Nephron progenitor cell (in vitro differentiated cells): ENCODE measurements around the gene PTRHD1.
A peak's percentile ranks its signal among the peaks of the same experiment; 100 is the strongest.

ENCODE experiments used
- DNase-seq: peaks from one replicate; pipeline ENCODE4 v3.0.0; 2021
- H3K27ac Mint-ChIP-seq: 2 replicates; pipeline ENCODE4 v1.8.0; 2021; ENCODE audit warnings: mild to moderate bottlenecking, moderate library complexity, mixed read lengths
- H3K27me3 Mint-ChIP-seq: 2 replicates; pipeline ENCODE4 v1.8.0; 2021; ENCODE audit warnings: mild to moderate bottlenecking, low read depth, mixed read lengths; ENCODE audit not compliant: poor library complexity
- H3K36me3 Mint-ChIP-seq: 2 replicates; pipeline ENCODE4 v1.8.0; 2021; ENCODE audit warnings: low read depth, mixed read lengths
- H3K4me1 Mint-ChIP-seq: 2 replicates; pipeline ENCODE4 v1.8.0; 2021; ENCODE audit warnings: mixed read lengths
- H3K4me3 Mint-ChIP-seq: 2 replicates; pipeline ENCODE4 v1.8.0; 2021; ENCODE audit warnings: mild to moderate bottlenecking, moderate library complexity, mixed read lengths
- H3K9me3 Mint-ChIP-seq: 2 replicates; pipeline ENCODE4 v1.8.0; 2021; ENCODE audit warnings: mild to moderate bottlenecking, moderate library complexity, mixed read lengths
- TF ChIP-seq, protein P1 (sequence below): fragments of 200-600 bp; sonication (generic); IDR thresholded peaks from 2 replicates; pipeline ENCODE4 v1.5.0; 2021; ENCODE audit warnings: antibody characterized with exemption

Gene PTRHD1

DNA sequence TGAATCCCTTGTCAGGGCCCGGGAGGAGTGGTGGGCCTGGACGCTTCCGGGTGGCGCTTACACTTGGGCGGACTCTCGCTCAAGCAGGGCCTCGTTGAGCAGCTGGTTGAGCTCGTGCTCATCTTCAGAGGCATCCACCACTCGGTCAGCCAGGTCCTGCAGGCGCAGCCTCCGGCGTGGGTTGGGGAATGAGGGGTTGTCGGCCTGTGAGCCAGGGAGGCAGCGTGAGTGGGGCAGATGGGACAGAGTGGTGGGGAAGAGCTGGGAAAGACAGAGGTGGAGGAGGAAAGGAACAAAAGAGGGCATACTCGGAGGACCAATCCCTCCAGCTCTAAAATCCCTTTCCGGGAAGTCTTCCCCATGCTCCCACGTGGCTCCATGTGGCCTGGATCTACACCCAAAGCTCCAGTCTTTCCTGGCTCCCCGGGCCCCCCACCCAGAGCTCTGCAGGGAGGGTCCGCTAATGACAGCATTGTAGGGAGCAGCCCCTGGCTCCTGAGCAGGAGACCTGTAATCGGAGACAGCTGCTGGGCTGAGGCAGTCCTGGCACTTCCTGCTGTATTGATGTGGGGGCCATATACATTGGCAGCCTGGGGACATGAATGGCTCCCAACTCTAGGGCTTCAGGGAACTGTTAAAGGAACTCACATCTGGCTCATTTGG lies 41.7 kb upstream of the PTRHD1 start:
- Mint-ChIP-seq H3K9me3 (no peaks in the 10 kb centered on the region), H3K36me3 (peaks cover 32% of the 10 kb centered on the region), H3K4me3 (no peak overlapping the region), H3K27me3 (peaks cover 3% of the 10 kb centered on the region), H3K27ac (peak overlapping the region; percentile 39), H3K4me1 (peaks cover 45% of the 10 kb centered on the region)
- no peak for DNase-seq
- TF ChIP-seq, protein P1, sequence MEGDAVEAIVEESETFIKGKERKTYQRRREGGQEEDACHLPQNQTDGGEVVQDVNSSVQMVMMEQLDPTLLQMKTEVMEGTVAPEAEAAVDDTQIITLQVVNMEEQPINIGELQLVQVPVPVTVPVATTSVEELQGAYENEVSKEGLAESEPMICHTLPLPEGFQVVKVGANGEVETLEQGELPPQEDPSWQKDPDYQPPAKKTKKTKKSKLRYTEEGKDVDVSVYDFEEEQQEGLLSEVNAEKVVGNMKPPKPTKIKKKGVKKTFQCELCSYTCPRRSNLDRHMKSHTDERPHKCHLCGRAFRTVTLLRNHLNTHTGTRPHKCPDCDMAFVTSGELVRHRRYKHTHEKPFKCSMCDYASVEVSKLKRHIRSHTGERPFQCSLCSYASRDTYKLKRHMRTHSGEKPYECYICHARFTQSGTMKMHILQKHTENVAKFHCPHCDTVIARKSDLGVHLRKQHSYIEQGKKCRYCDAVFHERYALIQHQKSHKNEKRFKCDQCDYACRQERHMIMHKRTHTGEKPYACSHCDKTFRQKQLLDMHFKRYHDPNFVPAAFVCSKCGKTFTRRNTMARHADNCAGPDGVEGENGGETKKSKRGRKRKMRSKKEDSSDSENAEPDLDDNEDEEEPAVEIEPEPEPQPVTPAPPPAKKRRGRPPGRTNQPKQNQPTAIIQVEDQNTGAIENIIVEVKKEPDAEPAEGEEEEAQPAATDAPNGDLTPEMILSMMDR: no peak

DNA sequence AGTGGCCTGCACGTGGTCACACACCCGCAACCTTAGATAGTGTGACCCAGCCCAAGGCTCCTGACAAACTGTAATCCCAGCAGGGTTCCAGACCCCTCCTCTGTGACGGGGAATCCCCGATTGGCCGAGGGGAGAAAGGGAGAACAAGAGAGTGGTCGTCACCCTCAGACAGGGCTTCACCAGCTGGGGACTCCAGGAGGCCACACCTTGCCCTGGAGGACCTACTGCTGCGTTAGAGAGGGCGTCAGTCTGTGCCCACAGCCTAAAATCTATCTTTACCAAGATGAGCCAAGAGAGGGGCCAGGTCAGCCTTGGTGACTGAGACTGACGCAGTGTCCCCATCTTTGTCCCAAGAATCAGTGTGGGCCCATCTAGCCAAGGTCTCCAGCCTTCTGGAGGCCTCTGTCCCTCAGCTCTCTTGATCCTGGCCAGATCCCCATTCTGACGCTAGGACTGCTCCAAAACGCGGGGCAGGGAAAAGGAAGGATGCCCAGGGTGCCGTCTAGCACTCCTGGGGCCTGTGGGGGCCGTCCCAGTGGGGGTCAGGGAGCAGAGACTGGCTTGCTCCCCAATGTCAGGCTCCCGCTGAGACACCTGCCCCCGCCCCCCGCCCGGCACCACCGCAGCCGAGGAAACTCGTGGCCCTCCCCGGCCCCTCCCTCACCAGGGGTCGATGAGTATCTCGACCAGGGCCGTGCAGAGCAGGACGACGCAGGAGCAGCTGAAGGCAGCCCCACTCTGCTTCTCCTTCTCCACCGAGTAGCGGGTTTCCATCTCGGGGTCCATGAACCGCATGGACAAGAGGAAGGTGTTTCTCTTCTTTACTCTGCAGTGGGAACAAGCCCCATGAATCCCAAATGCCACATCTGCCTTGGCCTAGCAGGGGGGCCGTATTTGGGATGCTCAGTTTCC lies 40.9 kb upstream of the PTRHD1 start:
- H3K27ac Mint-ChIP-seq: peak overlapping the region; percentile 98
- DNase-seq: no peak

DNA sequence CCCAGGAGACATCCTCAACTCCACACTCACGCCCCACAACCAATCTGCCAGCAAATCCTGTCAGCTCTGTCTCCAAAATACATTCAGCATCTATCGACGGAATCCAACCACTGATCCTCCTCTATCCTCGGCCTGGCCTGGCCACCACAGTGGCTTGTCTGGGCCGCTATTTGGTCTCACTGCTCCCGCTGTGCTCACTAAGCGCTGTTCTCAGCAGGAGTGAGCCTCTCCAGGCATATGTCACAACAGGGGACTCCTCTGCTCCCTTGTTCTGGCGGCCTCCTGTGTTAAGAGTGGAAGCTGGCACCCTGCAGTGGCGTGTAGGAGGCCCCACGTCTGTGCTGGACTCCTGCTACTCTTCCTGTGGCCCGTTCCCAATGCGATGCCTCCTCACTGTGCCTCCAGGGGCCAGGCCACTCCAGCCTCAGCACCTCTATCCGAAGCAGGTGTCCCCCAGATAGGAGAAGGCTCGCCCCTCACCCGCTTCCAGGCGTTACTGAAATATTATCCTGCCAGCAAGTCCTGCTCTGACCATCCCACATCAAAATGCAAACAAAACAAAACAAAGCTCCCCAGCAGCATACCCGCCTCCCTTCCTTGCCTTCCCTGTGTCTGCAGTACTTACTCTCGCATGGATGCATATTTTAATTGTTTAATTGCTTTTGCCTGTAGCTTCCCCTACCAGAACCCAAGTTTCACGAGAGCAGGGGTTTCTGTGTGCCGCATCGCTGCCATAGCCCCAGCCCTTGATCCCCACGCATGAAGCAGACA lies 39.9 kb upstream of the PTRHD1 start:
- Mint-ChIP-seq H3K27ac (peak overlapping the region; percentile 98), H3K27me3 (peaks cover 3% of the 10 kb centered on the region), H3K9me3 (no peaks in the 10 kb centered on the region), H3K36me3 (peaks cover 32% of the 10 kb centered on the region), H3K4me1 (peaks cover 46% of the 10 kb centered on the region), H3K4me3 (peak overlapping the region; percentile 45)
- TF ChIP-seq, protein P1: no peak
- DNase-seq: no peak

More for the DNA sequence above, 40.9 kb upstream of the PTRHD1 start:
- Mint-ChIP-seq H3K4me3 (no peak overlapping the region), H3K36me3 (peaks cover 32% of the 10 kb centered on the region), H3K9me3 (no peaks in the 10 kb centered on the region), H3K4me1 (peaks cover 45% of the 10 kb centered on the region), H3K27me3 (peaks cover 3% of the 10 kb centered on the region)
- TF ChIP-seq, protein P1: no peak

DNA sequence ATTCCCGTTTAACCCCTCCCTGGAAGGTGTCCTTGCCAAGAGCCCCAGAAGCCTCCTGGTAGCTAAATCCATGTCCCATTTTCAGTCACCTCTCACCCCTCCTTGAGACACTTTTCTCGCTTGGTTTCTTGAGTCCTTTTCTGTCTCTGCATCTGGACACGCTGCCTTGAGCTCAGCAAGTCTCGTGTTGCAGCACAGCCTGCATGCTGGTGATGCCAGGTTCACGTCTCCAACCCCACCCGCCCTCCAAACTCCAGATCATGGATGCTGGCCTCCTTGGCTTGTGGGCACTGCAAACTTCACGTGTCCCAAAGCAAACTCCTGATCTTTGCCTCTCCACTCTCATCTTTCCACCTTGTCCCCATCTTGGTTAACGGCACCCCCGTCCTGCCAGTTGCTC lies 39.3 kb upstream of the PTRHD1 start:
- DNase-seq: no peak
- Mint-ChIP-seq H3K4me1 (peaks cover 52% of the 10 kb centered on the region), H3K27me3 (no peaks in the 10 kb centered on the region), H3K27ac (peak overlapping the region; percentile 98), H3K4me3 (no peak overlapping the region), H3K36me3 (peaks cover 36% of the 10 kb centered on the region), H3K9me3 (no peaks in the 10 kb centered on the region)
- TF ChIP-seq, protein P1: no peak

DNA sequence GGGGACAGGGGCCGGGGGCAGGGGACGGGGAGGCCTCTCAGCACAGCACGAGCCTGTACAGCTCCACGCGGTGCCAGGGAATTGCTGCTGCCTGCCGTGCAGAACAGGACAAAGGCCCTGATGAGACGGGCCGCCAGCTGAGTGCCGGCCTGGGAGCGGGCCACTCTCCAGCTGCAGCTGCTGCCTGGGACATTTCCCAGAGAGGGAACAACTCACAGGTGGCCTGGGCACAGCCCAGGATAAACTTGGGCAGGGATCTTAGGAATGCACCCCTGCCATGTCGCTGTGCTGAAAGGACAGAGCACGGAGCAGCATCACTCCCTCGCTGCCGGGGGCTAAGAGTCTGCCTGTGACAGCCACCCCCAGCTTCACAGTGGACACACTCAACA lies 38.9 kb upstream of the PTRHD1 start:
- peaks cover 56% of the 10 kb centered on the region for H3K4me1 Mint-ChIP-seq
- H3K4me3 Mint-ChIP-seq: no peak overlapping the region
- H3K36me3 Mint-ChIP-seq: peaks cover 36% of the 10 kb centered on the region
- TF ChIP-seq, protein P1: no peak
- H3K27me3 Mint-ChIP-seq: no peaks in the 10 kb centered on the region
- DNase-seq: peak; percentile 20
- H3K27ac Mint-ChIP-seq: peak overlapping the region; percentile 98
- H3K9me3 Mint-ChIP-seq: no peaks in the 10 kb centered on the region
